Erythroblast (primary cell): ENCODE data around the gene TMEM44.

Experiments
- GATA1 ChIP-seq: IDR thresholded peaks from 2 replicates; pipeline ENCODE4 v1.6.1; 2011; ENCODE audit warnings: low read depth, mild to moderate bottlenecking, control low read depth, low read length, moderate library complexity
- POLR2A ChIP-seq: IDR thresholded peaks from 2 replicates; pipeline ENCODE4 v1.6.1; 2011; ENCODE audit warnings: mild to moderate bottlenecking, low read length

DNA sequence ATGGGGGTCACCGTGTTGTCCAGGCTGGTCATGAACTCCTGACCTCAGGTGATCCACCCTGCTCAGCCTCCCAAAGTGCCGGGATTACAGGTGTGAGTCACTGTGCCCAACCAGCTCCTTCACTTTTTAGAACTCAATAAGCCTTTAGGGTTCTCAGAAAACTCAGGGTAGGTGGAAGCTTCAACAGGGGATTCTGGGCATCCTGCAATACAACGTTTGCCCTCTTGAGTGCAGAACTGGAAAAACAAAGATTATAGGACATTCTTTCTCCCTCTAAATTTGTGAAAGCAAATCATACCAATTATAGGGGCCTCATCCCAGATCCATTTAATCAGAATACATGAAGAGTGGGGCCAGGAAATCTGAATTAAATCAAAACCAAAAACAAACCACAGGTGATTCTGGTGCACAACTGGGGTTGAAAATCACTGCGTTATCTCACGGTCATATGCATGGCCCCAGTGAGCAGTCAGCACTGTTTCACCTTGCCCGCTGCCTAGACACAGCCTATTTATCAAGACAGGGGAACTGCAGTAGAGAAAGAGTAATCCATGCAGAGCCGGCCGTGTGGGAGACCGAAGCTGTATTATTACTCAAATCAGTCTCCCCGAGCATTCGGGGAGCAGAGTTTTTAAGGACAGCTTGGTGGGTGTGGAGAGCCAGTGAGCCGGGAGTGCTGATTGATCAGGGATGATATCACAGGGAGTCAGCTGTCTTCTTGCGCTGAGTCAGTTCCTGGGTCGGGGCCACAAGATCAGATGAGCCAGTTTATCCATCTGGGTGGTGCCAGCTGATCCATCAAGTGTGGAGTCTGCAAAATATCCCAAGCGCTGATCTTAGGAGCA is 58.4 kb downstream of the TMEM44 start:
- TF ChIP-seq POLR2A (peak; percentile 23), GATA1 (no peak)
